PFSK-1 (cell line): ENCODE results near the gene CHRD.

Experiments used
- POLR2AphosphoS5 ChIP-seq: IDR thresholded peaks from 2 replicates; pipeline ENCODE4 v1.6.1; 2012; ENCODE audit warnings: low read depth, mild to moderate bottlenecking, control low read depth, low read length, moderate library complexity
- REST ChIP-seq, 2 experiments: IDR thresholded peaks; 2 replicates each; pipeline versions ENCODE4 v1.6.1 to v1.8.0; 2011 to 2012; ENCODE audit warnings: low read depth in 2 of 2, low read length in 2 of 2, control low read depth in 1 of 2, inconsistent platforms in 1 of 2, mild to moderate bottlenecking in 1 of 2, moderate library complexity in 1 of 2; ENCODE audit not compliant: insufficient read depth in 1 of 2
- TAF1 ChIP-seq: IDR thresholded peaks from 2 replicates; pipeline ENCODE4 v1.6.1; 2012; ENCODE audit warnings: low read length, control low read depth, borderline replicate concordance; ENCODE audit not compliant: insufficient read depth

- TF ChIP-seq POLR2AphosphoS5: no peak
- TF ChIP-seq TAF1: no peak
- TF ChIP-seq REST (IDR thresholded peaks at IDR 0.05; ENCODE audit: insufficient read depth in 1 of 2, low read depth in 2 of 2, low read length in 2 of 2): no peak
Measured at GRCh38 chr3:184372296-184372821, 7.5 kb upstream of the CHRD start.
